Right lung (tissue), 5 donors: ENCODE results near the gene C11orf16. TPM values are rescaled to one million over a fixed set of nuclear protein-coding genes. Genes with fewer than 3 reads are reported as not detected.
A peak's percentile ranks its signal among the peaks of the same experiment; 100 is the strongest.
"Not testable (repeated sequence)": the region's sequence is repeated elsewhere in the genome, so short reads cannot be mapped to it uniquely, and the experiment has no call there.

Source experiments
- DNase-seq, 2 donors: peaks; one replicate each; pipeline ENCODE4 v3.0.0-alpha.2; 2013
- polyA plus RNA-seq, 5 donors: library from polyadenylated mRNA; unstranded; fragments of 120-200 nt; gene quantifications; one replicate each; pipeline versions ENCODE4 v1.2.1 to v1.2.3, GENCODE V29; 2013; ENCODE audit warnings: inconsistent platforms in 1 of 5, low replicate concordance in 1 of 5; ENCODE audit not compliant: insufficient read length in 5 of 5, insufficient read depth in 1 of 5

C11orf16 gene
- polyA plus RNA-seq, 5 donors, result 1.7 to 6.9 (median 5.3) TPM

DNA sequence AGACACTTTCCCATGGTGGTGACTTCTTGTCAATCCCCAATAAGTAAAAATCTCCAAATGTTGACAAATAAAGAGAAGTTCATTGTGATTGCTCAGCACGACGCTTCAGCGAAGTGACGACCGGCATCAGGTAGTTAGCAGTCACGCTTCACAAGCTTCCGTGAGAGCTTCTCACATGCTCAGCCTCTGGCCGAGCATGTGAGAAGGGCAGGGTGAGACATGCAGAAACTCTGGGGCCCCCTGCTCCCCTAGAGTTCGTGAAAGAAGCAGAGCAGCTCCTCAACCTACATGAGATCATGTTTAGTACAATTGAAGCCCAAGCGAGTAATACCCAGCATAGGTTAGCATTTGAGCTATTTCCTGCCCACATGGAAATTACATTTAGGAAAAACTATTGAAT is 4.4 kb upstream of the C11orf16 start:
- no peak for DNase-seq

DNA sequence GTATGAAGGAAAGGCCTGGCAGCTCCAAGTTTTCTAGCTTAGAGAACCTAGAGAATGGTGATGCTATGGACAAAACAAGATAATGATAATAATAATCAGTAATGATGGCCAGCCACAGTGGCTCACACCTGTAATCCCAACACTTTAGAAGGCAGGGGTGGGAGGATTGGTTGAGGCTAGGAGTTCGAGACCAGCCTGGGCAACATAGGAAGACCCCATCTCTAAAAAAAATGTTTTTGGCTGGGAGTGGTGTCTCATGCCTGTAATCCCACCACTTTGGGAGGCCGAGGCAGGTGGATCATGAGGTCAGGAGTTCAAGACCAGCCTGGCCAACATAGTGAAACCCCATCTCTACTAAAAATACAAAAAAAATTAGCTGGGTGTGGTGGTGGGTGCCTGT is 3.0 kb upstream of the C11orf16 start:
- not testable (repeated sequence) for DNase-seq

DNA sequence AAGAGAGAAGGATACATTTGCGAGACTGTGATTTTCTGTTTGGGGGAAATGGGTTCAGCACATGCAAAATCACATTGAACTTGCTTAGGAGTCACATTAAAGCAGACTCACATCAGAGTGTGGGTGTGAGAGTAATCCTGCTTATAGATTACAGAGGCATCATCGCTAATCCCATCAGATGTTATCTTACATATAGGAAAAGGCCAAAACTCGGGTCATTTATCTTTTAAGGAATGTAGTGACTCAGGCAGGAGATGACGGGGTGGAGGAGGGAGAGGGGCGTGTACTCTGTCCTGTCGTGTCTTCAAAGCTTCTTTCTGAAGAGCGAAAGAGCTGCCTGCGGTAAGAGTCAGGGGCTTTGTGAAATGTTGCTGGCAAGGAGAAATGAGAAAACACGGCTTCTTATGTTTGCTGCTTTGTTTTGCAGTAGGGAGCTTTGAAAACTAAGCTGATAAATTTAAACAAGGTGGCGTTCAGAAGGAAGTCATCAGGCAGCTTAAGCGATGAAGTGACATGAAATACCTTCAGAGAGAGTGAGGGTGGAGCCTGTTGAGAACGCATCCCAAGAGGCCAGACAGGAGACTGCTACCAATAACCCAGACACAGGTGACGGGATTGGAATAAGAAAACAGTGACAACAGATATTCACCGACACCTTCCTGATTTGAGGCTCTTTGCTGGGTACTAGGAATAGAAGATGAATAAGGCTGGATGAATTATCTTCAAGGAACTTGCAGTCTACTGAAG is 2.2 kb upstream of the C11orf16 start:
- DNase-seq, result no peak

DNA sequence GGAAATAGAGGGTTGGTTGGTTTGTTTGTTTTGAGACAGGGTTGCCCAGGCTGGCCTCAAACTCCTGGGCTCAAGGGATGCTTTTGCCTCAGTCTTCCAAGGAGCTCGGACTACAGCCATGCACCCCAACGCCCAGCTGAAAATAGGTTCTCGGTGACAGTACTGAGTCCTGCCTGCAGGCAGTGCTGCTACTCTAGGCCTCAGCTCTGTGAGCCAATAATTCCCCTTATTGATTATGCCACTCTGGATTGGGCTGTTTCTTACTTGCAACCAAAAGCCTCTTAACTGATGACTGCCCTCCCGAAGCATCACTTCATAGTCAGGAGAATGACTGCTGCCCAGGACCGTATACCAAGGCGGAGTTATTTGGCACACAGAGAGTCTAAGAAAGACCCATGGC is 1.2 kb upstream of the C11orf16 start:
- no peak for DNase-seq

DNA sequence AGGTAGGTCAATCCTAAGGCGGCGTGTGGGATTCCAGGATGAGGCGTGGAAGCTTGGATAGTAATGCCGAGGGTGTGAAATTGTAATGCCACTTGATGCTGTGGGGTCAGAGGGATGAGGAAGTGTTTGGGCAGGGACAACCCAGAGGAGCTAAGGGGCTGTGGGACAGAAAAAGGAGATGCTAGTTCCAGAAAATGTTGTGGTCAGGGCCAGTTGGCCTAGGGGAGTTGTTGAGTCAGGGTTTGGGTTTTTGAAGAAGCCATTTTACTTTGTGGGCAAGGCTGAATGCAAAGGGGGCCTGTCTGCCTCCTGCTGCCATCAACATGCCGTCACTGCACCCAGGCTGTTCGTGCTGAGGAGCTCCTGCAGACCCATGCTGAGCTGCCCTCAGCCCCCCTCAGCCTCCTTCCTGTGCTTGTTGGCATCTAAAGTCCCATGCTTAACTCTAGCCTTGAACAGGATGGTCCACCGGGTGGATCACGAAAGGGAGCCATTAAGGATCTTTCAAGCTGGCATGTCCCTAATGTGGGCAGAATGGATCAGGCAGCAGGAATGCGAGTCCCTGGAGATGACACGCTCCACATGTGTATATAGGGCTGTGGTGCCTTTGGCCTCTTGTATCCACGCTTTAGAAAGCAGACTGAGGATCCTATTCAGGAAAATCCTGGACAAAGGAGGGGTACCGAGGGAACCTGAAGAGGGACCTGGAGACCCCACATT is 2.1 kb downstream of the C11orf16 start:
- DNase-seq, result no peak

DNA sequence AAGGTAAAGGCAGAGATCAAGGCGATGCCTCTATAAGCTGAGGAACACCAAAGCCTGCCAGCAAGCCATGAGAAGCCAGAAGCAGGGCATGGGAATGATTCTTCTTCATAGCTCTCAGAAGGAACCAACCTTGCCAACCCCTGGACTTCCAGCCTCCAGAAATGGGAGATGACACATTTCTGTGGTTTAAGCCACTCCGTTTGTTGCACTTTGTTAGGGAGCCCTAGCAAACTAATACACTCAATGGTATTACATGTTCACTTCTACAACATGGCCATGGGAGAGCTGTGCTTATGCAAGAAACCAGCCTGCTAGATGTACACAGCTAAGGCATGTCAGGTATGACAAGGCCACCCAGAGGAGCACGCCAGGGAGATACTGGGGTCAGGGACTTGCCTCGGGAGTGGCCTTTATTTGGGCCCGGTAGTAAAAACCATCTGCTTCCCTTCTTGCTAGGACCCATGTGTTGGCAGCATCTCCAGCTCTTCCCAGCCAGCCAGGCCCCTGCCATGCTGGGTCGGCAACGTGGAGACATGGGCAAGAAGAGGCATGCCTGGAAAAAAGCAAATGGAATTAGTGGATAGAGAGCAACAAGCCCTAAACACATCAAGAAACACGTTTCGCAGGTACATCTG is 3.6 kb downstream of the C11orf16 start:
- DNase-seq, result no peak

DNA sequence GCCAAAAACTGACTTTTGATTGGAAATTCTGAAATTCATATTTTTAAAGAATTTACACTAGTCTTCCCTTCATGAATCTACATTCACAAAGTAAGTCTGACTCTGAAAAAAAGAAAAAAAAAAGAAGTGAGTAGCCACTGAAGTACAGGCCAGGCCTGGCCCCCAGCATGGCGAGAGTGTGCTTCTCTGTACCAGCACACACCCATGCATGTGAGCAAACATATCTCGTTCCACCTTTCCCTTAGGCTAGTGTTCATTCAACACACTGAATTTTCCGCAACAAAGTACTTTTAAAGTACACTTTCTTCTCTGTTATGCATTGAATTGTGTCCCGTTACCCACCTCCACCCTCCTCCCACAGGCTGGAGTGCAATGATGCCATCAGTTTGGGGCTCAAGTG is 4.5 kb downstream of the C11orf16 start:
- DNase-seq, result no peak

DNA sequence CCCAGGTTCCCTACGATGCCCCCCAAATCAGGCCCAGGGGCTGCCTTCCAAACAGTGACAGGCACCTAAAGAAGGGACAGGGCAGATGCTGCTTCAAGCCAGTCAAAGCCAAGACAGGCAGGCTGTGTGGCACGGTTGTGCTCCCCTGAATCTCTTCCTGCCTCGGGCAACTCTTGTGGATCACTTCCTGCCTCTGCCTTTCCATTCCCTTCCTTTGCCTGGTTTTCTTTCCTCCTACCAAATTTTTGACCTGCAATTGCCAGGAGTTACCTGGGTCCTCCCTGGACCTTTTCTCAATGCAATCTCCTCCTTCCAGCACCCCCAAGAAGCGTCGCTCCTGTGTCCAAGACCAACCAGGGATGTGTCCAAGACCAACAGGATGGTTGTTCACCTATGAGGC is 5.5 kb downstream of the C11orf16 start:
- DNase-seq, result no peak

DNA sequence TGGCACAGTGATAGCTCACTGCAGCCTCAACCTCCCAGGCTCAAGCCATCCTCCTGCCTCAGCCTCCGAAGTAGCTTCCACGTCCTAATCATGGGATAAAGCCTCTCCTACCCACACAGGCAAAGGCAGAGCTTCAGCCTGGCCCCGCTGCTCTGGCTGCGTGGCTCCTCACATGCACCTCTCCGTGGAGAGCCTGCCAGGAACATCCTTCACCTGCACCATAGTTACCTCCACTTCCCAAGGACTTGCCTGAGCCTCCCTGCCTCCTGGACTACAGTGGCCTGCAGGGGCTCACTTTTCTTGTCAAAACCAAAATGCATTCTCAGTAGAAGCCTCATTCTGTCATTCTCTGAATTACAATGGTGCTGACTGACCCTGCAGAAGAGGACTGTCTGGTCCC is 6.5 kb downstream of the C11orf16 start:
- DNase-seq, result no peak

DNA sequence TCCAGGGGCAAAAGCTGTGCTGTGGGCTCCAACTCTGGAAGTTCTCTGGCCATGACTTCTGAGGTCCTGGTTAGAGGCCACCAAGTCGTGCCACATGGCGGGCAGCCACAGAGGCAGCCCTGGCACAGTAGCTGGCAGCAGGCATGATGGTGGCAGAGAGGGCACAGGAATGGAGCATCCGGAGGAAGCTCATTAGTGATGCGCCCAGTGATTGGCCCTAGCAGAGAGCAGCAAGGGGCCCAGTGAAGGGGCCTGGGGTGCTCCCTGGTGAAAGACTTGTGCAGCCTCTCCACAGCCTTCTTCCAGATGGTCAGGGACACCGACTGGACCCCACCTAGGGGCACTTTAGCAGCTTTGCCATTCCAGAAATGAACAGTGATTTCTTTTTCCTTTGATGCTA is 7.0 kb downstream of the C11orf16 start:
- no peak for DNase-seq

DNA sequence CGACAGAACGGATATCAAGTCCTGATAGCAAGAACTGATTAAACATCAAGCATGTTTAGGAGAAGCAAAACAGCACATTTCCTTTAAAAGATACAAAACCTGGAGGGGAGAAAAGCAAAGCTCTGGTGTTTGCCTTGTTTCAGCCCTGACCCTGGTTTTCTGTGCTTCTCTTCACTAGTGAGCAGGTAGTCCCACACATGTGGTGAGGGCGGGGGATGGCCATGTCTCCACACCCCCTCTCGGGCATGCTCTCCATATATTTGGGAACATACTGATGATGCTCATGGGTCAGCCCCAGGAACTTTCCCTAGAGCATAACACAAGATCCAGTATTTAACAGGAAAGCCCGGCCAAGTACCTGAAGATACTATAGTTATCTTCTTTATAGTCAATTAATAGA is 10.1 kb downstream of the C11orf16 start:
- no peak for DNase-seq

DNA sequence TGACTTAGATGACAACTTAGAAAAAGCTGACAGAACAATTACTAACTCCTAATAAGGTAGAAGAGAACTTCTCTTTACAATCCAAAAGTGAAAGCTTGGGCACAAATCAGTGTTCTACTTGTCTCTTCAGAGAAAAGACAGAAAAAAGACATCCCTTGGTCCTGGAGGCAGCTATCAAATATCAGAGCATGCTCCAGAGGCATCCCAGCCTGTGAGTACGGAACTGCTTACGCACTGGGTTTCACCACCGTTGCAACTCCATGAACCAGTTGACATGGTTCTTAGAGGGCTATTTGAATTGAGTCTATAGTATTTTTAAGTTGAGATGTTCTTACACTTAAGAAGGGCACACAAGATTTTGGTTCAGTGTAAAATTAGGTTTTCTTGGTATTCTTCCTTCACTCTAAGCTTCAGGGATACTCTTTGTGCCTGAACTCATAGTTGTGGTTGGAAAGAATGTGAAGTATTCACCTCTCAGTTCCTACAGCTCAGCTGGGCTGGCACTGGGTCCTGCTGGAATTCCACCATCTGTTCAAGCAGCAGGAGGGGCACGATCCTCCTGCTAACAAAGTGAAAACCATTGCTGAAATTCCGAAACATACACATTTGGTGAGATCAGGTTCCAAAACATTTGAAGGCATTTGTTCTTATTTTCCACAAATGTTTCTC is 15.5 kb downstream of the C11orf16 start:
- DNase-seq, result no peak

DNA sequence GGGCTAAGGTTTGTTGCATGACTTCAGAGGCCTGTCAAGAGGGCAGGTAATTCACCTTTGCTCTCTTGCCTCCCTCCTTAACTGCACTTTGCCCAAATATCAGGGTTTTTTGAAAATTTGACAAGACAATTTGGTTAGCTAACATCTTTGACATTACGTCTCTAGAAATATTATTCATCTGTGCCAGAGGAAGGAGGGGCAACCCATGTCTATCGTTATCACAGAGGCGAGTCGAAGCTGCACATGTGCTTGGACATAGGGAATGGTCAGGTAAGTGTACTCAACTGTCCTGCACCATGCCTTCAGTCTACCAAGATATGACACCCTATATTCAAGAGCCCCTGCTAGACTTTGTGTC is 18.1 kb downstream of the C11orf16 start:
- no peak for DNase-seq

DNA sequence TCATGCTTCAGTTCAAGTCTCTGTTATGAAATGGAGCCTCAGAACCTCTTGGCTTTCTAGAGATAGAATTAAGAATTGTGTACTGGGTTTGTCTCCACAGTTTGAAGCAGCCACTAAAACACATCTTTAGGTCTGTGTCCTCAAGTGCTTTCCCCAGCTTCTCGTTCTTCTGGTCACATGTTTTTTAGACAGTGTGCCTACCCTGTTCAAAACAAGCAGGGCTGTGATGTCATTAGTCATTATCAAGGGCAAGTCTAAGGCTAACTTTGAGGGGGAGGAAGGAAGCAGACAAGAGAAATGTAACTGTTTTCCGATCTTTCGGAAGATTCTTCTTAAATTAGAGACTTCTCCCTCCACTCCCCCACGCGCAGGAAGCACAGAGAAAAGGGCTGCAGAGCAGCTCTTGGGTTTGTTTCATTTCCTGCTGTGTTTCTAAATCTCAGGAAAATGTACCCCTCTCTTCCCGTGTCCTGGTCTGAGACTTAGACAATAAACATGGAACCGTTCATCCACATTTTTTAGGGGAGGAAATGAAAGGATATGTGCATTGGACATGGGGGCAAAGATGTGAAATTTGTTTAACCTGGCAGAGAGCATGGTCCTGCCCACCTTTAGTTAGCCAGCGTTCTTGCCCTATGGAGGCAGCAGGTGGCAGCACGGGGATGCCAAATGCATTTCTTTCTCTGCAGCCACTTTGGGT is 18.6 kb downstream of the C11orf16 start:
- DNase-seq, result no peak

DNA sequence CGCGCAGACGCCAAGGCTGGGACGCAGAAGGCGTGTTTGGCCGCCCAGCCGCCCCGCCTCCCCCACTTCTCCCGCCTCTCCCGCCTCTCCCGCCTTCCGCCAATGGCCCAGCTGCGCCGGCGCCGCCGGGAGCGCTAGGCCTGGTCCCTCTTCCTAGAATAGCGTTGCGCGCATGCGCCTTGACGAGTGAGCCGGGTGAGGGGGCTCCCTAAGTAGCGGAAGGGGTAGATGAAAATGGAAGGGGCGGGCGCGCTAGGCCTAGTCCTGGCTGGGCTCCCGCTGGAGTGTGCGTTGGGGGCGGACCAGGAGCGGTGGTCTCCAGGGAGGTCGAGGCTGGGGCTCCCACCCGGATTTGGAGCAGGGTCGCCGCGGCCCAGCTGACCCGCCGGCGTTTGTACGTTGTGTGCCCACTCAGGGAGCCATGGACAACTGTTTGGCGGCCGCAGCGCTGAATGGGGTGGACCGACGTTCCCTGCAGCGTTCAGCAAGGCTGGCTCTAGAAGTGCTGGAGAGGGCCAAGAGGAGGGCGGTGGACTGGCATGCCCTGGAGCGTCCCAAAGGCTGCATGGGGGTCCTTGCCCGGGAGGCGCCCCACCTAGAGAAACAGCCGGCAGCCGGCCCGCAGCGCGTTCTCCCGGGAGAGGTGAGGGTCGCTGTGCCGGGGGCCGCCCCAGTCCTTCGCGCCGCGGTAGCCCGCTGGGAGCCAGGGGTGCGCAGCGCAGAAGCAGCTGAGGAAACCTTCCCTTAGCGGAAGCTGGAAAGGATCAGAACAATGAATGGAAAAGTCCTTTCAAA is 21.5 kb downstream of the C11orf16 start, which contains the start of gene AKIP1:
Gene AKIP1, plus strand, starts transcription at position 161 of the 795 bp plus-strand sequence. Its CDS starts 261 bp downstream, at position 422.
- DNase-seq, result peak; percentile 98

DNA sequence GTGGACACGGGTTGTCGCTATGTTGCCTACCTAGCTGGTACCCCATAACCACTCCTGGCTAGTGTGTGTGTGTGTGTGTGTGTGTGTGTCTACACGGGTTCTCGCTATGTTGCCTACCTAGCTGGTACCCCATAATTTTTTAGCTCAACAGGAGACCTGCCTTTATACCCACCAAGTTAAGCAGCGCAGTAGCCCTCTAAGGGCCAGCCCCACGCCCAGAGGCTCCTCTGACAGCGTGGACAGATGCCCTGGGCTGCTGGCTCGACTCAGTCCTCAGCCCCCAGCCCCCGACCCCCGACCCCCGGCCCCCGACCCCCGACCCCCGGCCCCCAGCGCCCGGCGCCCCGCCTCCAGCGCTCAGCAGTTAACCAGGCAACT is 22.1 kb downstream of the C11orf16 start:
- no peak for DNase-seq

DNA sequence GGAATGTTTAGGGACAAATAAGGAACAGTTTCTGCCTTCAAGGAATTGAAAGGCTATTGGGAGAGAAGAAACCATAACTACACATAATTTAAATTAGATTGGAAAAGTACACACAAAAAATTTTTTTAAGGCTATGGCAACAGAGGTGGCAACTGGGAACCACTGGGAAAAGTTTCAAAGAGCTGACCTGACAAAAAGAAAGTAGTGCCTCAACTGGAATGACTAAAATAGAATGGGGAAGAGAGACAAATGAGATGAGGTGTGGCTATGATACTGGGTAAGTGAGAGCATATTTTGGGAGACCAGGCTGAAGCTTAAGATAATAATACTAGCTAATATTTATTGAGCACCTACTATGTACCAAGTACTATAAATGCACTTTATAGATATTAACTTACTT is 24.6 kb downstream of the C11orf16 start:
- DNase-seq, result no peak

DNA sequence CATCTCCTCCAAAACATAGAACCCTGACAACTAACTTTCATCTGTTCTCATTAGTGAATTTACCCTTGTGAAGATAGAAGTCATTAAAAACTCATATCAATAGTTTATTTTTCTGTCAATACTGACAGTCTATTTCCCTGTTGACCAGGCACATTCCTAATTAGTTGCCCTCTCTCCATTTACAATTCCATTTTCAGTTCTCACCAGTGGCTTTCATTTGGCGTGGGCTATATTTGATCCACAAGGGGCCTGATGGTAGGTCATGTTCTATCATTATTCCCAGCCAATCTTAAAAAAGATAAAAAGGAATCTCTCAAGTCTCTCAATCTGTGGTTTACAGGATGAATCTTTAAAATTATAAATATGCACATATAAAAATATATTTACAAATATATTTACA is 25.6 kb downstream of the C11orf16 start:
- DNase-seq, result no peak

DNA sequence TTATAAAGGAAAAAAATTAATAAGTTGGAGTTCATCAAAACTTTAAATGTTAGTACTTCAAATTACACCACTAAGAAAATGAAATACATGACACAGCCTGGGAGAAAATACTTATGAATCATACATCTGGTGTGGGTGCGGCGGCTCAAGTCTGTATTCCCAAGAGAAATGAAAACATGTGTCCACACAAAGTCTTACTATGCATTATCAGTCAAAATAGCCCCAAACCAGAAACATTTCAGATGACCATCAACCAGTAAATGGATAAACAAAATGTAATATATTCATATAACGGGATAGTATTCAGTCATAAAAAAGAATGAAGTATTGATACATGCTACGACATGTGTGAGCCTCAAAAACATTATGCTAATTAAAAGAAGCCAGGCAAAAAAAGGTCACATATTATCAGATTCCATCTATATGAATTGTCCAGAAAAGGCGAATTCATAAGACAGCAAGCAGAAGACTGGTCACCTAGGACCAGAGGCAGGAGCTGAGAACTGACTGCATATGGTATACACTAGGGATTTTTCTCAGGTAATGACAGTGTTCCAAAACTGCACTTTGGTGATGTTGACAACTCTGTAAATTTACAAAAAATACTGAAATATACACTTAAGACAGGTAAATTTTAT is 27.1 kb downstream of the C11orf16 start:
- no peak for DNase-seq

DNA sequence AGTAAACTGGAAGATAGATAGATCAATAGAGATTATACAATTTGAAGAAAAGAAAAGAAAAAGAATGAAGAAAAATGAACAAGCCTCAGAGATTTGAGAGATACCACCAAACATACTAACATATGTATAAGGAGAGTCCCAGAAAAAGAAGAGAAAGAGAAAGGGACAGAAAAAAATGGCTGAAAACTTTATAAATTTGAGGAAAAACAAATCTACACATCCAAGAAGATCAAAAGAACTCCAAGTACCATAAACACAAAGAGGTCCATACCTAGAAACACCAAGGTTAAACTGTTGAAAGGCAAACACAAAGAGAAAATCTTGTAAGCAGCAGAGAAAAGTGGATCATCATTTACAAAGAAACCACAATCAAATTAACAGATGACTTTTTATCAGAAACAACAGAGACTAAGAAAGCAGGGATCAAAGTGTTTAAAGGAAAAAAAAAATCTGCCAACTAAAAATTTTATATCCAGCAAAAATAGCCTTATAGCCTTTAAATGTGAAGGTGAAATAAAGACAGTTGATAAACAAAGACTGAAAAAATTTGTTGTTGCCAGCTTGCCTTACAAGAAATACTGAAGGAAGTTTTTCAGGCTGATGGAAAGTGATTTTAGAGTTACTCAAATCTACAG is 33.5 kb downstream of the C11orf16 start:
- DNase-seq, result no peak
